Naive thymus-derived CD4-positive, alpha-beta T cell (primary cell): ENCODE data around the gene FBXL15. TPM values are rescaled to one million over a fixed set of nuclear protein-coding genes. Genes with fewer than 3 reads are reported as not detected.
A peak's percentile ranks its signal among the peaks of the same experiment; 100 is the strongest.

Experiments
- ATAC-seq: fragments of 150-1000 bp; cut with Tn5 transposase; 2 replicates; pipeline ENCODE4 v1.10.0; 2021; ENCODE audit warnings: mild to moderate bottlenecking, moderate library complexity
- CTCF ChIA-PET: fragments of 350-600 bp; sonication (Branson Sonifier 250); formaldehyde crosslinking; loops from one replicate; lab custom pipeline; 2021; ENCODE audit warnings: antibody characterized with exemption; lab: Charles Lee
- POLR2A ChIA-PET: fragments of 350-600 bp; sonication (Branson Sonifier 250); formaldehyde crosslinking; loops from one replicate; lab custom pipeline; 2021; ENCODE audit warnings: antibody characterized with exemption, inconsistent platforms; lab: Charles Lee
- DNase-seq, 9 donors: peaks; one replicate each; pipeline versions ENCODE4 v3.0.0 to v3.0.0-alpha.2; 2020 to 2022; ENCODE audit warnings: mixed read lengths in 1 of 9
- H3K27ac ChIP-seq: one replicate; pipeline ENCODE4 v1.7.0; 2013; ENCODE audit warnings: mild to moderate bottlenecking, low read depth, low read length, moderate library complexity
- H3K27me3 ChIP-seq, 2 donors: one replicate each; pipeline ENCODE4 v1.7.0; 2013; ENCODE audit warnings: low read length in 2 of 2, mild to moderate bottlenecking in 2 of 2, moderate library complexity in 2 of 2; ENCODE audit not compliant: control insufficient read depth in 2 of 2, insufficient read depth in 2 of 2
- H3K36me3 ChIP-seq, 3 experiments: 1 replicate in 2 of 3; 2 replicates in 1 of 3; pipeline ENCODE4 v1.7.0; 2013; ENCODE audit warnings: low read length in 3 of 3, mild to moderate bottlenecking in 3 of 3, moderate library complexity in 1 of 3; ENCODE audit not compliant: insufficient read depth in 3 of 3, control insufficient read depth in 2 of 3
- H3K4me1 ChIP-seq, 2 donors: one replicate each; pipeline ENCODE4 v1.7.0; 2013; ENCODE audit warnings: low read length in 2 of 2, mild to moderate bottlenecking in 2 of 2, moderate library complexity in 1 of 2; ENCODE audit not compliant: control insufficient read depth in 2 of 2, insufficient read depth in 2 of 2
- H3K4me3 ChIP-seq: 2 replicates; pipeline ENCODE4 v1.7.0; 2013; ENCODE audit warnings: mild to moderate bottlenecking, low read length
- H3K9me3 ChIP-seq, 3 experiments: 1 replicate in 2 of 3; 2 replicates in 1 of 3; pipeline ENCODE4 v1.7.0; 2013; ENCODE audit warnings: low read length in 3 of 3; ENCODE audit not compliant: control insufficient read depth in 2 of 3
- H3K27ac Mint-ChIP-seq, 9 donors: one replicate each; pipeline ENCODE4 v1.8.0; 2020 to 2022; ENCODE audit warnings: mixed read lengths in 9 of 9, mild to moderate bottlenecking in 8 of 9, moderate library complexity in 5 of 9, inconsistent platforms in 2 of 9
- H3K27me3 Mint-ChIP-seq, 5 donors: one replicate each; pipeline ENCODE4 v1.8.0; 2021 to 2022; ENCODE audit warnings: mixed read lengths in 5 of 5, mild to moderate bottlenecking in 1 of 5
- H3K36me3 Mint-ChIP-seq, 5 donors: one replicate each; pipeline ENCODE4 v1.8.0; 2020 to 2022; ENCODE audit warnings: mixed read lengths in 5 of 5, mild to moderate bottlenecking in 3 of 5, inconsistent platforms in 1 of 5
- H3K4me1 Mint-ChIP-seq, 7 donors: one replicate each; pipeline ENCODE4 v1.8.0; 2020 to 2022; ENCODE audit warnings: mixed read lengths in 7 of 7, mild to moderate bottlenecking in 3 of 7, inconsistent platforms in 1 of 7
- H3K4me3 Mint-ChIP-seq, 10 donors: one replicate each; pipeline ENCODE4 v1.8.0; 2020 to 2022; ENCODE audit warnings: mild to moderate bottlenecking in 10 of 10, mixed read lengths in 10 of 10, moderate library complexity in 6 of 10, inconsistent platforms in 2 of 10
- H3K9me3 Mint-ChIP-seq, 11 donors: one replicate each; pipeline ENCODE4 v1.8.0; 2020 to 2022; ENCODE audit warnings: mixed read lengths in 11 of 11, mild to moderate bottlenecking in 4 of 11, inconsistent platforms in 1 of 11, moderate library complexity in 1 of 11
- intact Hi-C, 2 donors: fragments of 100-400 bp; cut with micrococcal nuclease; formaldehyde crosslinking; loops; one replicate each; pipeline ENCODE4 v1.15.1; 2023
- polyA plus RNA-seq, 2 donors: library from polyadenylated mRNA; unstranded; fragments of 300-500 nt; fragmentation: Illumina TruSeq; gene quantifications; one replicate each; pipeline ENCODE4 v1.2.3, GENCODE V29; 2021
- total RNA-seq, 6 experiments: library from RNA in 5 of 6; stranded (reverse) in 5 of 6; gene quantifications; 1 replicate in 5 of 6; 2 replicates in 1 of 6; pipeline ENCODE4 v1.2.3 and lab custom pipeline; 2021 to 2026

The FBXL15 gene
- total and polyA plus RNA-seq, 7 experiments from 2014 or later: 10.8 to 40.4 (median 17.2) TPM

- no peaks in the 10 kb centered on the region for H3K9me3 Mint-ChIP-seq
- Histone ChIP-seq H3K9me3 (no peaks in the 10 kb centered on the region), H3K36me3 (peaks cover 0 to 16% (median 0%) of the 10 kb centered on the region in 3 experiments), H3K27me3 (peaks cover 0 to 12% of the 10 kb centered on the region in 2 donors), H3K27ac (no peak overlapping the region), H3K4me1 (peaks cover 5 to 28% of the 10 kb centered on the region in 2 donors), H3K4me3 (no peak overlapping the region)
- ChIA-PET POLR2A (interaction anchor here (1.4 to 3.4 kb wide), 2 partner anchors 14 to 43 kb away, joined by 4 to 13 read pairs; partner anchors contain the start of gene FBXL15), CTCF (interaction anchor here (1.8 kb wide), 1 partner anchor 9 kb away, joined by 5 read pairs; no protein-coding TSS in a partner anchor)
- peak overlapping the region in 7 of 9 donors; percentile 3 to 87 (median 82) for H3K27ac Mint-ChIP-seq
- ATAC-seq (no peak), DNase-seq (no peak)
- intact Hi-C loops: no loop called here
- peak overlapping the region in 5 of 10 donors; percentile 16 to 90 (median 56) for H3K4me3 Mint-ChIP-seq
- peaks cover 22 to 37% (median 32%) of the 10 kb centered on the region in 7 donors for H3K4me1 Mint-ChIP-seq
- peaks cover 0 to 26% (median 14%) of the 10 kb centered on the region in 5 donors for H3K27me3 Mint-ChIP-seq
- H3K36me3 Mint-ChIP-seq: peaks cover 0 to 4% (median 0%) of the 10 kb centered on the region in 5 donors
Measured at GRCh38 chr10:102406815-102407214, 13.8 kb upstream of the FBXL15 start.

DNA sequence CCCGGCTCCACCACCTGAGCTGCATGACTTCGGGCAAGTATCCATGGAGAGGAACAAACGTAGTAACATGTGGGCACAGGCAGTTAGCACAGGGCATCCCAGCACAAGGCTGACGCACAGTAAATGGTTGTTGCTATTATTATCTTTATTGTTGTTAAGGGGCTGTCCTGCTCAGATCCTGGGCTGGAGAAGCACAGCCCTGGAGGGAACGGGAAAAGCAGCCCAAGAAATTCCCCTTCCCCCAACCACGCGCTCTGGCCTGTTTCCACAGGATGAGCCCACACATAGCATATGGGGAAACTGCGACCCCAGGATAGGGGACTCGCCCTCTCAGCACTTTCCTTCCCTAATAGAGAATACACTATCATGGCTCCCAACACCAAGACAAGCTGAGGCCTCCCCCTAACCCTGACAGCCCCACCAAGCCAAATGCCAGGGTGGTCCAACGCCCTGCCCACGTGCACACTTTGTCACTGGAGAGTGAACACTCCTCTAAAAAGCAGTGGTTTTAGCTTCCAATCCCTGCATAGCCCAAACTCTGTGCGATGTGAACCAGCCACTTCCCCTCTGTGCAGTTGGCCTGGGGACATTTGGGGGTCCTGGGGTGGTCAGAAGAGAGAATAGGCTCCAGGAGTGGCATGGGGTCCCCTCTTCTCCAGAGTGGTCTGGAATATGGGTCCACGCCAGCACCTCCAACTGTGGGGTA lies 13.1 kb upstream of the FBXL15 start:
- peaks cover 22 to 42% (median 34%) of the 10 kb centered on the region in 7 donors for H3K4me1 Mint-ChIP-seq
- peak overlapping the region; percentile 13 to 90 (median 67) for H3K4me3 Mint-ChIP-seq
- H3K27ac Mint-ChIP-seq: peak overlapping the region in 7 of 9 donors; percentile 41 to 96 (median 87)
- peak overlapping the region; percentile 63 for H3K27ac ChIP-seq
- peaks cover 5 to 29% of the 10 kb centered on the region in 2 donors for H3K4me1 ChIP-seq
- no peak for ATAC-seq
- no peak overlapping the region for H3K4me3 ChIP-seq
- ChIA-PET CTCF (interaction anchor here (0.6 to 1.8 kb wide), 2 partner anchors 10 to 171 kb away, joined by 3 to 5 read pairs; no protein-coding TSS in a partner anchor), POLR2A (interaction anchor here (0.5 to 3.4 kb wide), 4 partner anchors 10 to 49 kb away, joined by 3 to 13 read pairs (median 5); partner anchors contain the start of gene FBXL15)
- H3K36me3 ChIP-seq: peaks cover 0 to 8% (median 0%) of the 10 kb centered on the region in 3 experiments
- peaks cover 0 to 4% (median 0%) of the 10 kb centered on the region in 5 donors for H3K36me3 Mint-ChIP-seq
- intact Hi-C loops: no loop called here
- no peaks in the 10 kb centered on the region for H3K9me3 Mint-ChIP-seq
- peaks cover 0 to 12% of the 10 kb centered on the region in 2 donors for H3K27me3 ChIP-seq
- no peak for DNase-seq
- peaks cover 0 to 30% (median 15%) of the 10 kb centered on the region in 5 donors for H3K27me3 Mint-ChIP-seq
- no peaks in the 10 kb centered on the region for H3K9me3 ChIP-seq

GRCh38 chr10:102408131-102408727 lies 12.4 kb upstream of the FBXL15 start:
- H3K27ac Mint-ChIP-seq: peak overlapping the region; percentile 48 to 96 (median 86)
- POLR2A ChIA-PET: interaction anchor here (1.4 to 4.1 kb wide), 4 partner anchors 10 to 42 kb away, joined by 4 to 53 read pairs (median 10); partner anchors contain the start of gene FBXL15

DNA sequence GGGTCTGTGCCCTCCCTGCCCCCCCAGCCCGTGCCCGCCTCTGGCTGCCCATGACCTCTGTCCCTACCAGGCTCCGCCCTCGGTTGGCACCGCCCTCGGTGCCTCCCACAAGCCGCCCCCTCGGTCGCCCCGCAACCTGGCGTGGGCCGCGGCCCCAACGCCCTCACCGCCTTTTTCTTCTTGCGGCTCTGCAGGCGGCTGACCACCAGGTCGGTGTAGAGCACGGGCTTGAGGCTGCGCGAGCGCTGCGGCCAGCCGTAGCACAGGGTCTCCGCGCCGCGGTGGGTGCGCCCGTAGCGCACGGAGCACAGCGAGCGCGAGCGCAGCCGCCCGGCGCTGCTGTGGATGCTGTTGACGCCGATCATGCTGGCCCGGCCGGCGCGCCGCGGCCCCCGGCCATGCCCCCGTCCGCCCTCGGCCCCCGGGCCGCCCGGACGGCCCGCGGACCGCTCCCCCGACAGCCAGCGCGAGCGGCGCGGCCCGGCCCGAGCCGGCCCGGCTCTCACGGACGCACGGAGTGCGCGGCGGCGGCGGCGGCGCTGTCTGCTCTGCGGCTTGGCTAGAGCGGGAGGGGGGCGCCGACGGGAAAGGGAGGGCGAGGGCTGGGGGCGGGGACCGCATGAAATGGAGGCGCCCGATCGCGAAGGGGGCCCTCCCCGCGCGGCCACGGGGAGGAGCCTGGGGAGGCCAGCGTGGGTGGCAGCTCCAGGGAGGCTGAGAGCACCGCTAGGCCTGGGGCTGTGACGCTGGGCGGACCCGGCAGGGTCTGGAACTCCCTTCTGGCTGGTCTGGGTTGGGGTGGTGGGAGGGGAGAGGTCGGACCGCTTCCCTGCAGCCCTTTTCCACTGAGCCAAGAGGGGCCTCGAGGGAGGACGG lies 11.7 kb upstream of the FBXL15 start:
- Mint-ChIP-seq H3K4me1 (peaks cover 22 to 50% (median 42%) of the 10 kb centered on the region in 7 donors), H3K4me3 (peak overlapping the region; percentile 73 to 91 (median 87)), H3K9me3 (no peaks in the 10 kb centered on the region), H3K27me3 (peaks cover 0 to 32% (median 18%) of the 10 kb centered on the region in 5 donors), H3K27ac (peak overlapping the region; percentile 42 to 92 (median 87)), H3K36me3 (no peaks in the 10 kb centered on the region)
- peak; percentile 53 to 88 (median 76) for DNase-seq
- peak overlapping the region; percentile 72 for H3K27ac ChIP-seq
- peaks cover 5 to 36% of the 10 kb centered on the region in 2 donors for H3K4me1 ChIP-seq
- ChIA-PET POLR2A (interaction anchor here (1.0 to 5.1 kb wide), 8 partner anchors 12 to 233 kb away, joined by 3 to 55 read pairs (median 10); partner anchors contain the start of genes C10orf95, CUEDC2, FBXL15 and NFKB2), CTCF (interaction anchor here (1.2 kb wide), 1 partner anchor 8 kb away, joined by 3 read pairs; no protein-coding TSS in a partner anchor)
- H3K27me3 ChIP-seq: peaks cover 0 to 12% of the 10 kb centered on the region in 2 donors
- H3K36me3 ChIP-seq: peaks cover 0 to 8% (median 0%) of the 10 kb centered on the region in 3 experiments
- peak; percentile 79 for ATAC-seq
- no peaks in the 10 kb centered on the region for H3K9me3 ChIP-seq
- intact Hi-C loops: loop anchor here (1.0 kb wide), 4 partner anchors 10 to 41 kb away; partner anchors contain the start of gene NFKB2 (in 1 of the 2)
- H3K4me3 ChIP-seq: peak overlapping the region; percentile 66

More at GRCh38 chr10:102408131-102408727, 12.4 kb upstream of the FBXL15 start:
- peaks cover 22 to 49% (median 40%) of the 10 kb centered on the region in 7 donors for H3K4me1 Mint-ChIP-seq
- DNase-seq: peak in 1 of 9 donors; percentile 61
- H3K27ac ChIP-seq: peak overlapping the region; percentile 63
- H3K27me3 ChIP-seq: peaks cover 0 to 12% of the 10 kb centered on the region in 2 donors
- ATAC-seq: peak; percentile 6
- H3K4me1 ChIP-seq: peaks cover 5 to 35% of the 10 kb centered on the region in 2 donors
- H3K9me3 Mint-ChIP-seq: no peaks in the 10 kb centered on the region
- intact Hi-C loops: no loop called here
- peak overlapping the region; percentile 44 to 90 (median 80) for H3K4me3 Mint-ChIP-seq
- H3K4me3 ChIP-seq: no peak overlapping the region
- H3K36me3 ChIP-seq: peaks cover 0 to 8% (median 0%) of the 10 kb centered on the region in 3 experiments
- CTCF ChIA-PET: interaction anchor here (0.6 kb wide), 1 partner anchor 171 kb away, joined by 3 read pairs; no protein-coding TSS in a partner anchor
- H3K36me3 Mint-ChIP-seq: peaks cover 0 to 4% (median 0%) of the 10 kb centered on the region in 5 donors
- H3K27me3 Mint-ChIP-seq: peaks cover 0 to 32% (median 18%) of the 10 kb centered on the region in 5 donors
- H3K9me3 ChIP-seq: no peaks in the 10 kb centered on the region

GRCh38 chr10:102409604-102410428 lies 10.8 kb upstream of the FBXL15 start:
- CTCF ChIA-PET: interaction anchor here (1.0 to 3.2 kb wide), 4 partner anchors 9 to 41 kb away, joined by 3 to 16 read pairs (median 5); partner anchors contain the start of genes C10orf95 and FBXL15
- H3K9me3 ChIP-seq: no peaks in the 10 kb centered on the region
- DNase-seq (peak in 1 of 9 donors; percentile 17), ATAC-seq (no peak)
- peak overlapping the region; percentile 72 for H3K27ac ChIP-seq
- H3K36me3 Mint-ChIP-seq: no peaks in the 10 kb centered on the region
- intact Hi-C loops: loop anchor here (1.0 kb wide), 5 partner anchors 11 to 92 kb away; partner anchors contain the start of genes ACTR1A (in 1 of the 2) and NFKB2 (in 1 of the 2)
- H3K27me3 Mint-ChIP-seq: peaks cover 0 to 39% (median 18%) of the 10 kb centered on the region in 5 donors
- peaks cover 22 to 50% (median 42%) of the 10 kb centered on the region in 7 donors for H3K4me1 Mint-ChIP-seq
- H3K4me3 ChIP-seq: peak overlapping the region; percentile 66
- H3K36me3 ChIP-seq: peaks cover 0 to 2% (median 0%) of the 10 kb centered on the region in 3 experiments
- H3K27ac Mint-ChIP-seq: peak overlapping the region; percentile 42 to 92 (median 87)
- H3K4me3 Mint-ChIP-seq: peak overlapping the region; percentile 73 to 91 (median 87)
- peaks cover 5 to 36% of the 10 kb centered on the region in 2 donors for H3K4me1 ChIP-seq
- H3K27me3 ChIP-seq: peaks cover 0 to 12% of the 10 kb centered on the region in 2 donors
- POLR2A ChIA-PET: interaction anchor here (1.0 to 5.1 kb wide), 8 partner anchors 12 to 232 kb away, joined by 3 to 55 read pairs (median 10); partner anchors contain the start of genes C10orf95, CUEDC2, FBXL15 and NFKB2
- no peaks in the 10 kb centered on the region for H3K9me3 Mint-ChIP-seq
